Activated CD4-positive, alpha-beta T cell treated with anti-CD3 and anti-CD28 coated beads for 36 hours (primary cell): ENCODE results near the gene SLC12A2. TPM values are rescaled to one million over a fixed set of nuclear protein-coding genes. Genes with fewer than 3 reads are reported as not detected.
A peak's percentile ranks its signal among the peaks of the same experiment; 100 is the strongest.

Source experiments
- ATAC-seq: fragments of 200-7000 bp; cut with Tn5 transposase; one replicate; pipeline ENCODE4 v1.10.0; 2021; ENCODE audit warnings: mild to moderate bottlenecking, moderate library complexity
- CTCF ChIA-PET: fragments of 350-600 bp; sonication (Branson Sonifier 250); formaldehyde crosslinking; loops from one replicate; lab custom pipeline; 2021; ENCODE audit warnings: antibody characterized with exemption; lab: Charles Lee
- POLR2A ChIA-PET: fragments of 350-600 bp; sonication (Branson Sonifier 250); formaldehyde crosslinking; loops from one replicate; lab custom pipeline; 2021; ENCODE audit warnings: antibody characterized with exemption, inconsistent platforms; lab: Charles Lee
- DNase-seq: peaks from one replicate; pipeline ENCODE4 v3.0.0-alpha.2; 2020
- H3K27ac Mint-ChIP-seq: one replicate; pipeline ENCODE4 v1.8.0; 2021; ENCODE audit warnings: mixed read lengths
- H3K27me3 Mint-ChIP-seq: one replicate; pipeline ENCODE4 v1.8.0; 2021; ENCODE audit warnings: mixed read lengths
- H3K36me3 Mint-ChIP-seq: one replicate; pipeline ENCODE4 v1.8.0; 2021; ENCODE audit warnings: low read depth, mixed read lengths
- H3K4me1 Mint-ChIP-seq: one replicate; pipeline ENCODE4 v1.8.0; 2021; ENCODE audit warnings: mixed read lengths
- H3K4me3 Mint-ChIP-seq: one replicate; pipeline ENCODE4 v1.8.0; 2021; ENCODE audit warnings: mild to moderate bottlenecking, moderate library complexity, mixed read lengths
- H3K9me3 Mint-ChIP-seq: one replicate; pipeline ENCODE4 v1.8.0; 2021; ENCODE audit warnings: low read depth, mixed read lengths
- intact Hi-C, 2 experiments: fragments of 100-400 bp; cut with DNase I in 1 of 2; cut with micrococcal nuclease in 1 of 2; formaldehyde crosslinking; loops; one replicate each; pipeline versions ENCODE4 v1.14.2 to v1.15.1; 2022 to 2024; cut with DNase I, micrococcal nuclease
- total RNA-seq, 2 experiments: library from RNA; stranded (reverse); gene quantifications; one replicate each; pipeline ENCODE4 v1.2.3, GENCODE V29; 2021

SLC12A2 gene
- total RNA-seq, 2 experiments from 2014 or later: 8.0 to 13.1 TPM

DNA sequence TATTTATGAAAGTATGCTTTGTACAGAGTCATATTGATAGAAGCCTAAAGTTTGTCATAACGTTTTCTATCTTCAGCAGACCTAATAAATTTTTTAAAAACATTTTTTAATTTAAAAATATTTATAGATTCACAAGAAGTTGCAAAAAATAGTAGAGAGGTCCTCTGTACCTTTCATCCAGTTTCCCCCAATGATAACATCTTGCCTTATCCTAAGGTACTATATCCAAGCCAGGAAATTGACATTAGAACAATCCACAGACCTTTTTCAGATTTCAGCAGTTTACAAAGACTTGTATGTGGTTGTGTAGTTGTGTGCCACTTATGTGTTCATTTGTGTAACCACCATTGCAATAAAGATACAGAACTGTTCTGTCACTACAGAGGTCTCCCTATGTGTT, 88.5 kb downstream of the SLC12A2 start:
- intact Hi-C loops: no loop called here
- no peaks in the 10 kb centered on the region for H3K9me3 Mint-ChIP-seq

DNA sequence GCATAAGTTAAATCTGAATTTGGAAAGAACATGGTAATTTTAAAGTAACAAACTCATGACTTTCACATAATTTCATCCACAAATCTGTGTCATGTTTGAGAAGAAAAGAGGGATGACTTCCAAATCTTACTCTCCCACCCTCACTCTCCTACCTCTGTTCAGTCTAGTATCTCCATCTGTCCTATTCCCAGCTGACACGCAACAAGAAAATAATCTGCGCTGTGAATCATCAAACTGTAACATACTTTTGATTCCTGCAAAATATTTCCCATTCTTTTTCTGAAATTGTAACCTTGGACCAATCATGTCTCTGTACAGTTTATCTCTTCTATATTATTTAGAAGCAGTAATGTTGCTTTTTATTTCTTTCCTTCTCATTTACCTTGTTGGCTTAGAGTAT, 91.4 kb downstream of the SLC12A2 start:
- H3K4me1 Mint-ChIP-seq: no peaks in the 10 kb centered on the region

More for the DNA sequence above, 88.5 kb downstream of the SLC12A2 start:
- ATAC-seq (no peak), DNase-seq (no peak)
- Mint-ChIP-seq H3K27ac (no peak overlapping the region), H3K4me3 (no peak overlapping the region), H3K27me3 (no peaks in the 10 kb centered on the region), H3K36me3 (peaks cover 16% of the 10 kb centered on the region), H3K4me1 (no peaks in the 10 kb centered on the region)
- ChIA-PET CTCF (no interaction called here), POLR2A (no interaction called here)

DNA sequence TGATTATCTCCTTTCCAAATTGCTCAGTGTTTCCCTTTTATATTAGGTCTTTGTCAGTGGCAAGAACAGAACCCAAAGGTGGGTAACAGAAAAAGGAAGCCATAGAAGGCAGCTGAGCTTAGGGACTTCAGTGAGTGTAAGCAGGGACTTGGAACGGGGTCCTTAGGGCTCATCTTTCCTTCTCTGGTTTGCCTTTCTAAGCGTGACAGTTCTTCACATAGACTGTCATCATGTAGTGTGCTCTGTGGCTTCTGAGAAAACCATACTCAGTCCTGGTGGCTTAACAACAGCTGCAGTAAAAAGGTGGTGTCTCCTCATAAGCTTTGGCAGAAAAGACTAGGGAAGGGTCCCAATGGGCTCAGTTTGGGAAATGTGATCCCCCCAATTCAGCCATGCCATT, 108.8 kb downstream of the SLC12A2 start:
- peaks cover 16% of the 10 kb centered on the region for H3K4me1 Mint-ChIP-seq
- H3K27ac Mint-ChIP-seq: peak overlapping the region; percentile 9
- H3K27me3 Mint-ChIP-seq: no peaks in the 10 kb centered on the region
- peaks cover 9% of the 10 kb centered on the region for H3K36me3 Mint-ChIP-seq
- ChIA-PET CTCF (interaction anchor here (1.0 to 1.2 kb wide), 2 partner anchors 8 to 66 kb away, joined by 3 read pairs; no protein-coding TSS in a partner anchor), POLR2A (no interaction called here)
- no peak overlapping the region for H3K4me3 Mint-ChIP-seq
- intact Hi-C loops: no loop called here
- ATAC-seq (no peak), DNase-seq (no peak)
- H3K9me3 Mint-ChIP-seq: no peaks in the 10 kb centered on the region

More for the DNA sequence above, 91.4 kb downstream of the SLC12A2 start:
- DNase-seq (no peak), ATAC-seq (no peak)
- Mint-ChIP-seq H3K27me3 (no peaks in the 10 kb centered on the region), H3K36me3 (peaks cover 22% of the 10 kb centered on the region), H3K4me3 (no peak overlapping the region), H3K27ac (no peak overlapping the region), H3K9me3 (no peaks in the 10 kb centered on the region)
- intact Hi-C loops: no loop called here
- POLR2A ChIA-PET: no interaction called here
- CTCF ChIA-PET: no interaction called here

DNA sequence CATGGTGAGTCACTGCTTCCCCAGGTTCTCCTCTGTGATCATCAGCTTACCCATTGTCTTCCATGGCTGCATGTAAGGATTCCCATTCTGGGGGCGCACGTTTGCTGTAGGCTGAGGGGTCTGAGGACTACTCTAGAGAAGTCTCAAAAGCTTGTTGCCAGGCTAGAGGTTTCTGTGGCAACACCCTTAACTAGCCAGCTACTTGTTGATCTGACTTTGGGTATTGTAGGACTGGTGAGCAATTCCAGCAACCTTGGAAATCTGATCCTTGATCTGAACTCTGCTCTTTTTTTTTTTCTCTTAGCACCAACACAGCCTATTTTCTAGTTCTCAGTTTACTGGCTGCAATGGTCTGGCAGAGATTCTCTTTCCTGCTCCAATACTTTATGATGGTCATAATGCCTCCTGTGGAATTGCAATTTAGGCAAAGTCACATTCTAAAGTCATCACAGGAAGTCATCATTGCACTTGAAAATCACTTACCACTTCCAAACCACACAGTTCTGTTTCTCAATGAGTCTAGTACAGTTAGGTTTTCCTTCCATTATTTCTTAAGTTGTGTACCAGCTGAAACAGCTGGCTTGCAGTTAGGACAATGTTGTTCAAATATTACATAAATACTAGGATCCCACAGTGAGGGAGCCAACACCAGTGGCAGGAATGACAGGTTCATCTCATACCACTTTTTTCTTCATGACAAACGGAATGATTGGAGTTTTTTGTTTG, 110.3 kb downstream of the SLC12A2 start:
- DNase-seq: no peak
- H3K27me3 Mint-ChIP-seq: no peaks in the 10 kb centered on the region
- no peak overlapping the region for H3K27ac Mint-ChIP-seq
- intact Hi-C loops: no loop called here
- H3K4me3 Mint-ChIP-seq: no peak overlapping the region
- peaks cover 17% of the 10 kb centered on the region for H3K36me3 Mint-ChIP-seq
- POLR2A ChIA-PET: no interaction called here
- H3K4me1 Mint-ChIP-seq: peaks cover 30% of the 10 kb centered on the region
- CTCF ChIA-PET: no interaction called here
- H3K9me3 Mint-ChIP-seq: peaks cover 8% of the 10 kb centered on the region
- no peak for ATAC-seq

DNA sequence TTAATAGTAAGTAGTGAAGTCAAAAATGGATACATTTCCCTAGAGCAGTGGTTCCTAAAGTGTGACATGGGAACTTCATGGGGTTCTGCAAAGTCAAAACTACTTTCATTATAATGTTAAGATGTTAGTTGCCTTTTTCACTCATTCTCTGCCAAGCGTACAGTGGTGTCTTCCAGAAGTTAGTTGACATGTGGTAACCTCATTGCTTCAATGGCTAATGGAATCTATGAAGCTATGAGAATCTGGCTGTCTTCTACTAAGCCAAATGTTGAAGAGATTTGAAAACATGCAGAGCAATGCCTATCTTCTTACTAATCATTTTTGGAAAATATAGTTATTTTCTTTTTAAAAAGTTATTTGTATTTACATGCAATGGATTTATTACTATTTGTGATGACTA, 111.8 kb downstream of the SLC12A2 start:
- Mint-ChIP-seq H3K9me3 (peaks cover 11% of the 10 kb centered on the region), H3K27ac (no peak overlapping the region), H3K4me3 (no peak overlapping the region), H3K36me3 (peaks cover 21% of the 10 kb centered on the region), H3K27me3 (no peaks in the 10 kb centered on the region), H3K4me1 (peaks cover 34% of the 10 kb centered on the region)
- ATAC-seq: no peak
- ChIA-PET POLR2A (no interaction called here), CTCF (interaction anchor here (0.7 kb wide), 1 partner anchor 319 kb away, joined by 4 read pairs; no protein-coding TSS in a partner anchor)
- no peak for DNase-seq
- intact Hi-C loops: no loop called here

DNA sequence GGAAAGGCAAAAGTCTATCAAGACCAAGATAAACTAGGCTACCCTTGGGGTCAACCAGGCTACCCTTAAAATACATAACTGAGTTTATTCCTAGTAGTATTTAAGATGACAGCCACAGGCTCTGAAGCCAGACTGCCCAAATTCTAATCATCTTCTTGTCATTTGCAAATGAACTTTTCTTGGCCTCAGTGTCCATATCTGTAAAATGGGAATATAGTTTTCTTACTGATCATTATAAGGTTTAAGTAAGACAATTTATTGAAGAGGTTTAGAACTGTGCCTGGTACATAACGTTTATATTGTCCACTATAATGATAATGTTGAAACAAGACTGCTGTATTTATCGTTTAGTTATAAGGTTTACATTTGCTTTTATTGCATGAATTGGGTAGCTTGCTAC, 112.5 kb downstream of the SLC12A2 start:
- Mint-ChIP-seq H3K4me3 (no peak overlapping the region), H3K27me3 (no peaks in the 10 kb centered on the region), H3K9me3 (peaks cover 11% of the 10 kb centered on the region), H3K36me3 (peaks cover 21% of the 10 kb centered on the region), H3K27ac (no peak overlapping the region), H3K4me1 (peaks cover 36% of the 10 kb centered on the region)
- DNase-seq (no peak), ATAC-seq (no peak)
- CTCF ChIA-PET: interaction anchor here (1.2 kb wide), 1 partner anchor 304 kb away, joined by 3 read pairs; no protein-coding TSS in a partner anchor
- intact Hi-C loops: no loop called here
- POLR2A ChIA-PET: no interaction called here

DNA sequence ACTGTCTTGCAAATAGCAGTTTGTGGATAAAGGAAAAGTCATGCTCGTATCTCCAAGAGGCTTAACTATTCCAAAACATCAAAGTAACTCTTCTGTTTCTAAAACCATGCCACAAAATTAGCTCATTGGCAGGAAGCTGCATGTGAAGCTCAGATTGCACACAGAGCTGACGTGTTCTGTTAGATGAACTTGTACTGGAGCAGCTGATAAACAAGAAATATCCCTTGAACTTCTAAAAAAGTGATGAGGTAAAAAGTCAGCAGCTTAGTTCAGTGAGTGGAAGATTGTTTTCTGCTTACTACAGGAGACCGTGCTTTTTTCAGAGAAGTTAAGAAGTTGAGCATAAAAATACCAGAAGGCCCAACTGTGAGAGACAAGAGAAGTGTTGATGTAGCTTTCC, 113.2 kb downstream of the SLC12A2 start:
- H3K9me3 Mint-ChIP-seq: peaks cover 11% of the 10 kb centered on the region
- ChIA-PET POLR2A (no interaction called here), CTCF (interaction anchor here (0.9 to 1.2 kb wide), 2 partner anchors 13 to 305 kb away, joined by 3 read pairs; no protein-coding TSS in a partner anchor)
- peak overlapping the region; percentile 3 for H3K27ac Mint-ChIP-seq
- intact Hi-C loops: no loop called here
- no peaks in the 10 kb centered on the region for H3K27me3 Mint-ChIP-seq
- peaks cover 21% of the 10 kb centered on the region for H3K36me3 Mint-ChIP-seq
- ATAC-seq (no peak), DNase-seq (no peak)
- H3K4me1 Mint-ChIP-seq: peaks cover 42% of the 10 kb centered on the region
- H3K4me3 Mint-ChIP-seq: no peak overlapping the region

DNA sequence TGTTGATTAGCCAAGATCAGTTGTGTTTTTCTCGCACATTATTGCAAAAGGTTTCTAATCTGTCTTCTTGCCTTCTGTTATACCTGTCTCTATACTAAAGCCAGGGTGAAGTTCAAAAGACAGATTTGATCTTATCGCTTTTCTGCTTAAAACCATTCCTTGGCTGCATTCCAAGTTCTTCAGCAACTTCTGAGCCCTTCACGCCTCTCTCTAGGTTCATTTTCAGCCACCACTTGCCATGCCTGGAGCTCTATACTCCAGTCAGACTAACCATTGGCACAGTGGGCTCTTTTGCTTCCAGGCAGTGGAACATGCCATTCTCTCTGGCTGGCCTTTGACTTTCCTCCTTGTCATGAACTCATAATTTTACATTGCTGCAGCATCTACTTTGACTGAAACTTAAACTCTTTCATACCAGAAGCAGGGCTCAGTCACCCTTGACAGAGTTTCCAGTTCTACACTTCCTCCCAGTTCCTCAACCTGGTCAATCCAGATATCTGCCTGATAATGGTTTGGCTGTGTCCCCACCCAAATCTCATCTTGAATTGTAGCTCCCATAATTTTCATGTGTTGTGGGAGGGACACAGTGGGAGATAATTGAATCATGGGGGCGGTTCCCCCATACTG, 114.4 kb downstream of the SLC12A2 start:
- Mint-ChIP-seq H3K27ac (peak overlapping the region; percentile 56), H3K4me1 (peaks cover 43% of the 10 kb centered on the region), H3K36me3 (peaks cover 19% of the 10 kb centered on the region), H3K4me3 (no peak overlapping the region), H3K27me3 (no peaks in the 10 kb centered on the region), H3K9me3 (peaks cover 11% of the 10 kb centered on the region)
- peak; percentile 54 for ATAC-seq
- ChIA-PET CTCF (interaction anchor here (1.6 kb wide), 1 partner anchor 9 kb away, joined by 3 read pairs; no protein-coding TSS in a partner anchor), POLR2A (no interaction called here)
- intact Hi-C loops: no loop called here
- peak; percentile 19 for DNase-seq

DNA sequence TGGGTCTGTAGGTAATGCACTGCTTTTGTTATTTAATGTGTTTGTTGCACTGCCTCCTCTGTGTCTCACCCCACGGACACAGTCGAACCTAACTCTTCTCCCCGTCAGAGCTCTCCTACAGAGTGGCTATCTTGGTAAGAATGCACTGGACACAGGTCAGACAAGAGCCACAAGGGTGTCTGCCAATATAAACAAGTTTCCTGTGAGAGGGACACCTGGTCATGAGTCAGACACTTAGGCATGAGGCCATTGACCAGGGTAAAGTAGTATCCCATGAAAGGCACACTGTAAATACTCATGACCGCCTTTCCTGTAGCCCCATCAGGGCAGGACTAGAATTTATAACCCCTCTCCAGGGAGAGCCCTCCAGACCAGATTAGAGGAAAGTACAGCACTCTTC, 115.5 kb downstream of the SLC12A2 start:
- peaks cover 16% of the 10 kb centered on the region for H3K36me3 Mint-ChIP-seq
- no peak for ATAC-seq
- H3K4me3 Mint-ChIP-seq: no peak overlapping the region
- H3K9me3 Mint-ChIP-seq: peaks cover 11% of the 10 kb centered on the region
- no peak overlapping the region for H3K27ac Mint-ChIP-seq
- intact Hi-C loops: no loop called here
- no peaks in the 10 kb centered on the region for H3K27me3 Mint-ChIP-seq
- ChIA-PET POLR2A (no interaction called here), CTCF (interaction anchor here (1.3 to 1.7 kb wide), 3 partner anchors 10 to 323 kb away, joined by 3 to 6 read pairs (median 4); no protein-coding TSS in a partner anchor)
- H3K4me1 Mint-ChIP-seq: peaks cover 39% of the 10 kb centered on the region
- no peak for DNase-seq

DNA sequence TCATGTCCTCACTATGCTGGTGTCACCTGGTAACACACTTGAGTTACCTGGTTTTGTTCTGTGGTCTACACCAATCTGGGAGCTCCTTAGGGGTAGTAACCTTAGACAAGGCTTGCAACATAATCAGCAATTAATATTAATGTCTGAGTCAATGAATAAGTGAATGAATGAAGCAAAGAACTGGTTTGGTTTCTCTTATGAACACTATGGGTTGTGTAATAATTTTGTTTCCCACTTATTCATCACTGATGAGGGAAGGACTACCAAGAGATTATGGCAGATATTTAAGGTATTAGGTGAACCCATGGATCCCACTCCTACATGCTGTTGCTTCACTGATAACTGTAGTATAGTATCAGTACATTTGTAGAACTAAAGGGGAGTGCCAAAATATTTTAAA, 116.0 kb downstream of the SLC12A2 start:
- ChIA-PET CTCF (interaction anchor here (0.8 to 1.7 kb wide), 5 partner anchors 10 to 636 kb away, joined by 3 to 6 read pairs (median 4); no protein-coding TSS in a partner anchor), POLR2A (no interaction called here)
- H3K36me3 Mint-ChIP-seq: peaks cover 16% of the 10 kb centered on the region
- no peak for DNase-seq
- H3K4me3 Mint-ChIP-seq: no peak overlapping the region
- peaks cover 38% of the 10 kb centered on the region for H3K4me1 Mint-ChIP-seq
- ATAC-seq: no peak
- peaks cover 11% of the 10 kb centered on the region for H3K9me3 Mint-ChIP-seq
- no peak overlapping the region for H3K27ac Mint-ChIP-seq
- intact Hi-C loops: loop anchor here (2.0 kb wide), 3 partner anchors 117 to 453 kb away; partner anchors contain the start of gene SLC12A2 (in 2 of the 2)
- no peaks in the 10 kb centered on the region for H3K27me3 Mint-ChIP-seq

DNA sequence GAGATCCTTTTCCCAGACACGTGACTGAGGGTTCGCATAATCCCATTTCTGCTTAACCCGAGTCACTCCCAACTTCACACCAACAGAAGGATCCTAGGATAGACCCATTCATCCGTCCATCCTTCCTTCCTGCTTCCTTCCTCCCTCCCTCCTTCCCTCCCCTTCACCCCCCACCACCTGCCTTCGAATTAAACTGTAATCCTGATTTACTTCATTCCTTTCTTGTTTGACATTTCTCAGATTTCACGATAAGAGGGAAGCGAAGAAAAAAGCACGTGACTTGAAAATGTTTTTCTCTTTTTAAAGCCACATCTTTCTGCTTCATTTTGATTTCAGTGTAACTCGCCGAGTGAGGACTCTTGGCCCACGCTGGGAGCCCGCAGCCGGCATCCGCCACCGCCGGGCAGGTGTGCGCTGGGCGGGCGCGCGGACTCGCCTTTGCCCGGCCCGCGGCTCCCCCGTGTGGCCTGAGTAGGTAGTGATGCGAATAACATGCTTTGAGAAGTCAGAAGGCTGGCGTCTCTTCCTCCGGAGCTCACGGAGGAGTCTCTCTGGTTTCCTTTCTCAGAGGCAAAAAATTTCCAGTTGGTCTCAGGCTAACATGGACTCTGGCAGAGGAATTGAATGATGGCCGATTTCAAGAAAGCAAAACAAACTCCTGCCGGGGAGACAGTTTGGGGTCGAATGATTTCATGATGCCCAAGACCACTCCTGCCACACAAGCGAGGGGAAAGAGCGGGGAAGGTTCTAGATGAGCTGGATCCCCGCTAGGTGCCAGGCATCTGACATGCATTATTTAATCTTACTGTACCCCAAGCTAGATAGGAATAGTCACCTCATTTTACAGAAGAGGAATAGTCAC, 117.7 kb downstream of the SLC12A2 start:
- Mint-ChIP-seq H3K4me3 (no peak overlapping the region), H3K27ac (no peak overlapping the region), H3K4me1 (peaks cover 37% of the 10 kb centered on the region), H3K9me3 (peaks cover 11% of the 10 kb centered on the region), H3K27me3 (no peaks in the 10 kb centered on the region), H3K36me3 (peaks cover 14% of the 10 kb centered on the region)
- peak; percentile 87 for ATAC-seq
- ChIA-PET POLR2A (no interaction called here), CTCF (interaction anchor here (0.7 to 1.4 kb wide), 13 partner anchors 12 to 1544 kb away, joined by 3 to 11 read pairs (median 3); no protein-coding TSS in a partner anchor)
- DNase-seq: peak; percentile 91
- intact Hi-C loops: loop anchor here (1.0 to 2.0 kb wide), 7 partner anchors 118 to 637 kb away; partner anchors contain the start of gene SLC12A2 (in 2 of the 2)
